IMR-90 (cell line): Measurements from ENCODE around the gene MAP2K2.

Experiments
- CHD1 ChIP-seq: IDR thresholded peaks from 2 replicates; pipeline ENCODE4 v1.6.1; 2012; ENCODE audit warnings: low read depth, low read length, improper control_type of control experiment
- CTCF ChIP-seq: conservative IDR thresholded peaks from 2 replicates; pipeline ENCODE4 v1.5.1; 2012; ENCODE audit warnings: mild to moderate bottlenecking, low read depth, low read length, improper control_type of control experiment
- ELK1 ChIP-seq: fragments of 150-350 bp; IDR thresholded peaks from 2 replicates; pipeline ENCODE4 v1.6.1; 2016; ENCODE audit warnings: low read depth, mild to moderate bottlenecking, low read length, moderate library complexity, borderline replicate concordance
- FOS ChIP-seq: fragments of 150-350 bp; IDR thresholded peaks from 2 replicates; pipeline ENCODE4 v1.6.1; 2016; ENCODE audit warnings: low read depth, low read length
- NFE2L2 ChIP-seq: fragments of 150-350 bp; IDR thresholded peaks from 2 replicates; pipeline ENCODE4 v1.6.1; 2016; ENCODE audit warnings: low read depth, mild to moderate bottlenecking, low read length
- POLR2A ChIP-seq: IDR thresholded peaks from 2 replicates; pipeline ENCODE4 v1.6.1; 2012; ENCODE audit warnings: mild to moderate bottlenecking, low read depth, low read length

GRCh38 chr19:4112367-4112766, 11.6 kb downstream of the MAP2K2 start:
- TF ChIP-seq POLR2A, result no peak
- no peak for TF ChIP-seq CTCF
- TF ChIP-seq NFE2L2, result no peak
- no peak for TF ChIP-seq CHD1
- TF ChIP-seq FOS, result no peak
- TF ChIP-seq ELK1, result no peak
